Activated CD4-positive, alpha-beta memory T cell treated with anti-CD3 and anti-CD28 coated beads for 36 hours (primary cell): Measurements from ENCODE around the gene FMN1. TPM values are rescaled to one million over a fixed set of nuclear protein-coding genes. Genes with fewer than 3 reads are reported as not detected.

Experiments used
- CTCF ChIA-PET: fragments of 350-600 bp; sonication (Branson Sonifier 250); formaldehyde crosslinking; loops from one replicate; lab custom pipeline; 2021; ENCODE audit warnings: antibody characterized with exemption, inconsistent platforms; lab: Charles Lee
- POLR2A ChIA-PET: fragments of 350-600 bp; sonication (Branson Sonifier 250); formaldehyde crosslinking; loops from one replicate; lab custom pipeline; 2021; ENCODE audit warnings: antibody characterized with exemption; lab: Charles Lee
- DNase-seq: peaks from one replicate; pipeline ENCODE4 v3.0.0-alpha.2; 2020
- H3K27ac Mint-ChIP-seq: one replicate; pipeline ENCODE4 v1.8.0; 2021; ENCODE audit warnings: mixed read lengths
- H3K27me3 Mint-ChIP-seq: one replicate; pipeline ENCODE4 v1.8.0; 2021; ENCODE audit warnings: mixed read lengths
- H3K36me3 Mint-ChIP-seq: one replicate; pipeline ENCODE4 v1.8.0; 2021; ENCODE audit warnings: mixed read lengths
- H3K4me1 Mint-ChIP-seq: one replicate; pipeline ENCODE4 v1.8.0; 2021; ENCODE audit warnings: low read depth, mixed read lengths
- H3K4me3 Mint-ChIP-seq: one replicate; pipeline ENCODE4 v1.8.0; 2021; ENCODE audit warnings: mild to moderate bottlenecking, mixed read lengths
- H3K9me3 Mint-ChIP-seq: one replicate; pipeline ENCODE4 v1.8.0; 2021; ENCODE audit warnings: mixed read lengths
- intact Hi-C: fragments of 100-400 bp; cut with micrococcal nuclease; formaldehyde crosslinking; loops from one replicate; pipeline ENCODE4 v1.15.1; 2023
- total RNA-seq, 2 experiments: library from RNA; stranded (reverse); gene quantifications; one replicate each; pipeline ENCODE4 v1.2.3, GENCODE V29; 2021

Gene FMN1
- total RNA-seq, 2 experiments from 2014 or later, result 0.05 TPM; not detected in 1

DNA sequence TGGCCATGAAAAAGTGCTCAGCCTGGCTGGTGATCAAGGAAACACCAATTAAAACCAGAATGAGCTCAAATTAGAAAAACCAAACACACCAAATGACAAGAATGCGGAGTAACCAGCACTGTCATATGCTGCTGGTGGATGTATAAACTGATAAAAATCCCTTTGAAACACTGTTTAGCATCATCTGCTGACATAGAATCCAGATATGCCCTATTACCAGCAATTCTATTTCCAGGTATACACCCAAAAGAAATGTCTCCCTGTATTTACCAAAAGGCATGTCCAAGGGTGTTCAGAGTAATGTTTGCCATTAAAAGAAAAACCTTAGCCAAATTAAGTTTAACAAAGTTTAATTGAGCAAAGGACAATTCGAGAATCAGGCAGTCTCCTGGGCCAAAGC lies 138.6 kb downstream of the FMN1 start:
- CTCF ChIA-PET, result no interaction called here
- H3K36me3 Mint-ChIP-seq, result no peaks in the 10 kb centered on the region

DNA sequence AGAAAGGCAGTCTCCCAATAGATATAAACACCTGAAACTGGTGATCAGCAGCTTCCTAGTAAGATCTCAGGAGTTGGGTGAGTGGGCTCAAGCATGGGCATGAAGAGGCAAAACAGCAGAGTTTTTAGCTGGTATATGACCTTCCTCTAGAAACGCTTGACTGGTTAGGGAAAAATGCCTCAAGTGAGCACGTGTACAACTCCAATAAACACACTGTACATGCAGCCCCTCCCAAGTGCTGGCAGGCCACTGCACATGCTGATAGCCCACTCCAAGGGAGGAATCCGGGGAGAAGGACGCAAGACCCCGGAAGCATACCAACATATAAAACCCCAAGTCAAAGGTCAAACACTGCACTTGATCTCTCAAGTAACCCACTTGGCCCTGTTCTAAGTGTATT lies 143.0 kb downstream of the FMN1 start:
- H3K27ac Mint-ChIP-seq, result no peak overlapping the region
- H3K4me1 Mint-ChIP-seq, result no peaks in the 10 kb centered on the region
- intact Hi-C loops, result no loop called here
- peaks cover 1% of the 10 kb centered on the region for H3K27me3 Mint-ChIP-seq
- no peak overlapping the region for H3K4me3 Mint-ChIP-seq
- H3K36me3 Mint-ChIP-seq, result no peaks in the 10 kb centered on the region
- no peak for DNase-seq
- ChIA-PET POLR2A (no interaction called here), CTCF (no interaction called here)
- H3K9me3 Mint-ChIP-seq, result peaks cover 6% of the 10 kb centered on the region

More for the DNA sequence above, 138.6 kb downstream of the FMN1 start:
- Mint-ChIP-seq H3K27ac (no peak overlapping the region), H3K27me3 (peaks cover 1% of the 10 kb centered on the region), H3K9me3 (no peaks in the 10 kb centered on the region), H3K4me3 (no peak overlapping the region), H3K4me1 (no peaks in the 10 kb centered on the region)
- intact Hi-C loops, result no loop called here
- DNase-seq, result no peak
- POLR2A ChIA-PET, result no interaction called here

DNA sequence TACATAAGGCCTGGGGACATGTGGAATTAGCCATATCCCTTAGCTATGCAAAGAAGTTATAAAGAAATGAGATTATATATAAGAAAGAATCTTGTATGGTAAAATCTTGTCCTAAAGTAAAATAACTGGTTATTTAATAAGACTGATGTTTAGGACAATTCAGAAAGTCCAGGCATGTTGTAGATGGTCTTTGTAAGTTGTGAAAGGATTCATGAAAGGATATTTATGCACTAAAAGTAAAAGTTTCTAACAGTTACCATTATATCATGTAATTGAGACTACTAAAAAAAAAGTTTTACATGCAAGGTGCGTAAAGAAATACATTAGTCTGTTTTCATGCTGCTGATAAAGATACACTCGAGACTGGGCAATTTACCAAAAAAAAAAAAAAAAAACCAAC lies 146.3 kb downstream of the FMN1 start:
- intact Hi-C loops, result no loop called here
- H3K36me3 Mint-ChIP-seq, result no peaks in the 10 kb centered on the region
- H3K4me1 Mint-ChIP-seq, result no peaks in the 10 kb centered on the region
- no peak overlapping the region for H3K4me3 Mint-ChIP-seq
- POLR2A ChIA-PET, result no interaction called here
- CTCF ChIA-PET, result no interaction called here
- H3K9me3 Mint-ChIP-seq, result peaks cover 6% of the 10 kb centered on the region
- no peak overlapping the region for H3K27ac Mint-ChIP-seq
- no peak for DNase-seq
- peaks cover 1% of the 10 kb centered on the region for H3K27me3 Mint-ChIP-seq

DNA sequence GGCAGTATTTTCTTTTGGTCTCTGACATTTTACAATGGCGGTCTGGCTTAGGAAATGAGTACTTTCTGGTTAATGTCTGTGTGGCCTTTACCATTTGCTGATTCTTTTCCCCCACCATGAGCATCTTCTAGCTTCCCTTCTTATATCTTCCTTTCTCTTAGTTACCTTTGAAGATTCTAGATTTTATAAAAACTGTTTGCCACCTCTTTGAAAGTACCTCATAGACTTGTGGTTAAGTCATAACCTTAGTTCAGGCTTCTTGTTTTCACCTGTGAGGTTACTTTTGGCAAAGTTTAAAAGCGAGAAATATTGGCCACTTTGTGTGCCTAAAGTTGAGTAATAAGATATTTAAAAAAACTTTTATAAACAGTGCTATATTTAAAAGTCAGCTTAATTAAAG lies 147.4 kb downstream of the FMN1 start:
- POLR2A ChIA-PET, result no interaction called here
- Mint-ChIP-seq H3K9me3 (peaks cover 6% of the 10 kb centered on the region), H3K4me1 (no peaks in the 10 kb centered on the region), H3K4me3 (no peak overlapping the region), H3K27me3 (peaks cover 1% of the 10 kb centered on the region), H3K27ac (no peak overlapping the region), H3K36me3 (no peaks in the 10 kb centered on the region)
- CTCF ChIA-PET, result no interaction called here
- intact Hi-C loops, result no loop called here
- no peak for DNase-seq

DNA sequence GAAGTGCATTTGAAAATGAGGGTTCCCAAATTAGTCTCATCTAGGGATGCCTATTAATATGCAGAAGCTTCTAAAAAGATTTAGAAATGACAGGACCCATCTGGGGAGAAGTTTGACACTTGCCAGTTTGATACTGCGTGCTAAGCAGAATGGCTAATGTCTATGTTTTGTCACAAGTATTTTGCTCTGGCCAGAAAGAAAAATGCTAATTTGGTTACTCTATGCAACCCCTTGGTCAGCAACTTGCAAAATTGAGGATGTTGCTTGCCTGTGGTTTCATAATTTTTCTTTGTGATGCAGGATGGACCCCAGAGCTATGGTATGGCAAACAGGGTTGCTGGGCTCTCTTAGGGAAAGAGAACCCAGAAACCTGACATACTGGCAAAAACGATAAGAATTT lies 148.2 kb downstream of the FMN1 start:
- CTCF ChIA-PET, result interaction anchor here (0.6 kb wide), 1 partner anchor 201 kb away, joined by 3 read pairs; no protein-coding TSS in a partner anchor
- no peak overlapping the region for H3K4me3 Mint-ChIP-seq
- DNase-seq, result no peak
- POLR2A ChIA-PET, result no interaction called here
- H3K27me3 Mint-ChIP-seq, result no peaks in the 10 kb centered on the region
- no peaks in the 10 kb centered on the region for H3K4me1 Mint-ChIP-seq
- no peak overlapping the region for H3K27ac Mint-ChIP-seq
- H3K9me3 Mint-ChIP-seq, result peaks cover 6% of the 10 kb centered on the region
- no peaks in the 10 kb centered on the region for H3K36me3 Mint-ChIP-seq
- intact Hi-C loops, result no loop called here

DNA sequence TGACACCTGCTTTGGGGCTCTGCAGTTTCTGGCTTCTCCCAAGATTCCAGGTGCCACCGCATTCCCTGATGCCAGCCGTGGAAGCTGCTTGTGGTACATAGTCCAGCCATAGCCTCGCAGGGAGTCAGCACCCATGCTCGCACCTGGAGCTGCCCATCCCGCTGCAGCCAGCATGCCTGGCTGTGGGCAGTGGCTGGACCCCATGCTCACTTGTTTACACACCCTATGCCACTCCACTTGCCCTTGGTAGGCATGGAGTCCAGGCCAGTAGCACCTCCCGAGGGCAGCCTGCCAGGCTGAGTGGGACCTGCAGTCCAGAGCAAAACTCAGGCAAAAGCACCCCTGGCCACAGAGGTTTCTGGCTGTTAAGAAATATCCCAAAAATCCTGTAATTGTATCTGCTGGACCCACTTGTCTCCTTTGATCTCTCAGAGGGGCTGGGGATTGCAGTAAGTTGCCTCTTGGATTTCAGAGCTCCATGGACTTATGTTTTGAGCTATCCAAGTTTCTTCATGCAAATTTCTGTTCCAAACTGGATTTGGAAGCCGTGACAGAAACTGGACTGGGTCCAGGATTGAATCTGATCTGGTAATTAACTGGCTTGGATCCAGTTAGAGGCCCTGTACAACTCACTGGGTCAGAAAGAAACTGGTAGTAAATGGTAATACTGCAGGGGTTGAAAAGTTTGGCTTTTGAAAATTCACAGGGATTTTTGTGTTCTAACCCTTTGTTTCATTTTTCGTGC lies 149.3 kb downstream of the FMN1 start:
- CTCF ChIA-PET, result no interaction called here
- no peaks in the 10 kb centered on the region for H3K4me1 Mint-ChIP-seq
- POLR2A ChIA-PET, result no interaction called here
- H3K9me3 Mint-ChIP-seq, result peaks cover 6% of the 10 kb centered on the region
- no peak overlapping the region for H3K27ac Mint-ChIP-seq
- H3K4me3 Mint-ChIP-seq, result no peak overlapping the region
- no peaks in the 10 kb centered on the region for H3K36me3 Mint-ChIP-seq
- intact Hi-C loops, result no loop called here
- peaks cover under 1% of the 10 kb centered on the region for H3K27me3 Mint-ChIP-seq
- DNase-seq, result no peak

DNA sequence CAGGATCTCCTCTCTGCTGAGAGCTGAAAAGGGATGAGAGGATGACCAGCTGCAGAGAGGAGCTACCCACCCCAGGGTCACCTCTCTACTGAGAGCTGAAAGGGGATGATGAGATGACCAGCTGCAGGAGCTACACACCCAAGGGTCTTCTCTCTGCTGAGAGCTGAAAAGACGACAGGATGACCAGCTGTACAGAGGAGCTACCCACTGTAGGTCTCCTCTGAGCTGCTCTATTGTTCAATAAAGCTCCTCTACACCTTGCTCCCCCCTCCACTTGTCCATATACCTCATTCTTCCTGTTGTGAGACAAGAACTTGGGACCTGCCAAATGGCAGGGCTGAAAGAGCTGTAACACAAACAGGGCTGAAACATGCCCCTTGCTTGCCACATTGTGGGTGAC lies 149.9 kb downstream of the FMN1 start:
- DNase-seq, result no peak
- Mint-ChIP-seq H3K4me1 (no peaks in the 10 kb centered on the region), H3K36me3 (no peaks in the 10 kb centered on the region), H3K4me3 (no peak overlapping the region), H3K27me3 (peaks cover 4% of the 10 kb centered on the region), H3K9me3 (peaks cover 6% of the 10 kb centered on the region), H3K27ac (no peak overlapping the region)
- CTCF ChIA-PET, result no interaction called here
- POLR2A ChIA-PET, result no interaction called here
- intact Hi-C loops, result no loop called here

DNA sequence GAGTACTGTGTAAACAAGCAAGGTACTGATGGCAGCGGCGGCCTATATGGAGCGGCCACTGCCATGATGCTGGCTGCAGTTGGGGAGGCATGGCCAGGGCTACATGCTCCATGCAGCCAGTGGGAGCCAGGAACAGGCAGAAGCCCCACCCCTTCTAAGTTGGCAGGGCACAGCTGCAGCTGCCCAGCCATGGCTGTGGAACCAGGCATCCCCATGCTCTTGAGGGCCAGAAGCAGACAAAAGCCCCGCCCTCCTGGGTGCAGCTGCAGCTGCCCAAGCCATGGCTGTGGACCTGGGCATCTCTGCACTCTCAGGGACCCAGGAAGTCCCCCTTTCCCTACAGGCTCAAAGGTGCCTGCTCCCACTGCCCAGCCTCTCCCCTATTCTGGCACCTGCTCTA lies 150.9 kb downstream of the FMN1 start:
- Mint-ChIP-seq H3K27ac (no peak overlapping the region), H3K4me3 (no peak overlapping the region), H3K27me3 (peaks cover 4% of the 10 kb centered on the region), H3K9me3 (peaks cover 4% of the 10 kb centered on the region), H3K36me3 (no peaks in the 10 kb centered on the region), H3K4me1 (no peaks in the 10 kb centered on the region)
- intact Hi-C loops, result no loop called here
- POLR2A ChIA-PET, result no interaction called here
- no peak for DNase-seq
- CTCF ChIA-PET, result no interaction called here

DNA sequence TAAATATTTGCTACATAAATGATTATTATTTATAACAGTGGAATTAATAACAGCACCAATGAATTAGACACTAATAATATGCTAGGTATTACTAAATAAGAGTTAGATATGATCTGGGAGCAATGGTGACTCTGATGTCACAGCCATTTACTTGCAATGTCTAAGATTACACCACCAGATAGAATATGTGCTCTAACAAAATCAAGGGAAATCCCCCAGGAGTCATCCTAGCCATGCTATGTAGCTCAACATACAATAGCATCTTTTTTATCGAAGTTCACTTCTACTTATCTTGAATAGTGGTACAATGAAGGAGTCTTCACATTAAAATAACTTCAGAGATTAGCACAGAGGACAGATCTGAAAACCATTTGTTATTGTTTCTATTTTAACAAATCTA lies 154.0 kb downstream of the FMN1 start:
- no peak overlapping the region for H3K4me3 Mint-ChIP-seq
- no peak overlapping the region for H3K27ac Mint-ChIP-seq
- H3K36me3 Mint-ChIP-seq, result no peaks in the 10 kb centered on the region
- intact Hi-C loops, result no loop called here
- H3K4me1 Mint-ChIP-seq, result no peaks in the 10 kb centered on the region
- POLR2A ChIA-PET, result no interaction called here
- H3K9me3 Mint-ChIP-seq, result no peaks in the 10 kb centered on the region
- DNase-seq, result no peak
- peaks cover 4% of the 10 kb centered on the region for H3K27me3 Mint-ChIP-seq
- CTCF ChIA-PET, result no interaction called here

DNA sequence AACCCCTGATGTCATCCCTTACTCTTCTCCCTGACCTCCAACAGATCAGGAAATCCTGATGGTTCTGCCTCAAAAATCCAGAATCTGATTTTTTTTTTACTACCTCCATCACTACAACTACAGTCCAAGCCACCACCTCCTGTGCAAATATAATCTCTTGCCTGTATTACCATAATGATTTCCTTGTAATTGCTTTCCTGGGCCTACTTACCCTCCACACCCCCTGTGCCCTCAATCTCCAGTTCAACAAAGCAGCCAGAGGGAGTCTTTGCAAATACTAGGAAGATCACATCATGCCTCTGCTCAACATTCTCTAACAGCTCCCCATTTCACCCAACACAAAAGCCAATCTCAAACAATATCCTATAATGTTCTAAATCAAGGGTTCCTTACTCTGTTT lies 159.9 kb downstream of the FMN1 start:
- POLR2A ChIA-PET, result no interaction called here
- Mint-ChIP-seq H3K4me3 (no peak overlapping the region), H3K4me1 (no peaks in the 10 kb centered on the region), H3K27ac (no peak overlapping the region), H3K27me3 (no peaks in the 10 kb centered on the region), H3K36me3 (no peaks in the 10 kb centered on the region), H3K9me3 (no peaks in the 10 kb centered on the region)
- intact Hi-C loops, result no loop called here
- CTCF ChIA-PET, result no interaction called here
- DNase-seq, result no peak

DNA sequence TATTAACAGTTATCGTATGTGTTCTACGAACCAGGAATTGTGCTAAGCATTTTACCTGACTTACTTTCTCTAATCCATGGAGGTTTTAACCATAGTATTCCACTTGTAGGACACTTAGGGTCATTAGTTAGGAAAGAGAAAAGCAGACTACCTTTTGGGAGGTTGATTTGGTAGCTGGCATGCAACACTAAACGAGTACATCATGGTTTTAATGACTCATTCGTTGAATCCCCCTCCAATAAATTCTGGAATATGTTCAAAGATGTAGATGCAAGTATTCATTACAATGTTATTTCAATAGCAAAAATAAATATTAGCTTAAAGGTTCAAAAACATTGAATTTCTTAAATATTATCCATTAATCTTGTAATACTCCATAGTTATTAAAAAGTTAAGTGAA lies 162.5 kb downstream of the FMN1 start:
- Mint-ChIP-seq H3K9me3 (no peaks in the 10 kb centered on the region), H3K4me1 (no peaks in the 10 kb centered on the region), H3K36me3 (no peaks in the 10 kb centered on the region), H3K4me3 (no peak overlapping the region), H3K27me3 (no peaks in the 10 kb centered on the region), H3K27ac (no peak overlapping the region)
- POLR2A ChIA-PET, result no interaction called here
- CTCF ChIA-PET, result no interaction called here
- no peak for DNase-seq
- intact Hi-C loops, result no loop called here

DNA sequence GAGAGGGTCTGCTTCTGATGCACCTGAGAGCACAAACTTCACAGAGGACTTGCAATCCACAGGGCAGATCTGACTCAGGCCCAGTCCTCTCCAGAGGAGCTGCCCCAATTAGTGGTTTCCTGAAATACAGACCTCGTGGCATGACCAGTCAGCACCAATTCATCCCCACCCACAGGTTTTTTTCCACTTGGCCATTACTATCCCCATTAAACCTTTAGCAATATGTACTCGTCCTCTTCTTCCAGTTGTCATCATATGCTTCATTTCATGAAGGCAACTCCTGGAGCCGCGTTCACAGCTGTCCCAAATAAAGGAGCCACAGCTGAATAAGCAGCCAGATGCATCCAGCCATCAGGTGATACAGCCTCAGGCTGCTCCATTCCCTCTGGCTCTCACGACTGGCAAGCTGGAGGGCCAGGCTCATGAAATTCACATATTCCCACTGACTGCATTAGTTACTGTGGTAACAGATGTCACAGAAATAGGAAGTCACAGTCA lies 163.1 kb downstream of the FMN1 start:
- no peaks in the 10 kb centered on the region for H3K9me3 Mint-ChIP-seq
- H3K27me3 Mint-ChIP-seq, result no peaks in the 10 kb centered on the region
- no peaks in the 10 kb centered on the region for H3K36me3 Mint-ChIP-seq
- H3K4me3 Mint-ChIP-seq, result no peak overlapping the region
- no peaks in the 10 kb centered on the region for H3K4me1 Mint-ChIP-seq
- POLR2A ChIA-PET, result no interaction called here
- no peak overlapping the region for H3K27ac Mint-ChIP-seq
- no peak for DNase-seq
- CTCF ChIA-PET, result no interaction called here
- intact Hi-C loops, result no loop called here

DNA sequence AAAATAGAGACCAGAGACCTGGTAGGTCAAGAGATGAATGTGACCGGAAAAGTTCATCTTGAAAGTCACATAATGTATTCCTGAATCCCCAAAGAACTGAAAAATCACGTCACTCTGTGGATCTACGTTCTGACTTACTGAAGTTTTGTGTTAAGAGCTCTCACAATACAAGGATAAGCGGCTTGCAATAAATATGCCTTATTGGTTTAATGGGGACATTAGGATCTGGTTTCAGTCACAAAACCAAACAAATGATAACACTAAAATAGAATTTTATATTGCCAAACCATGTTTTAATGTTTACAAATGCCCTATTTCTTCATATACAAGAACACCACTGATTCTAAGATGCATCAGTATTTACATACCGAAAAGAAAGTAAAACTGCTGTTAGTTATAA lies 164.2 kb downstream of the FMN1 start:
- no peak overlapping the region for H3K4me3 Mint-ChIP-seq
- no peaks in the 10 kb centered on the region for H3K4me1 Mint-ChIP-seq
- DNase-seq, result no peak
- ChIA-PET POLR2A (no interaction called here), CTCF (interaction anchor here (0.7 kb wide), 1 partner anchor 11 kb away, joined by 3 read pairs; no protein-coding TSS in a partner anchor)
- no peaks in the 10 kb centered on the region for H3K9me3 Mint-ChIP-seq
- H3K27ac Mint-ChIP-seq, result no peak overlapping the region
- intact Hi-C loops, result no loop called here
- H3K36me3 Mint-ChIP-seq, result no peaks in the 10 kb centered on the region
- no peaks in the 10 kb centered on the region for H3K27me3 Mint-ChIP-seq
